Superior temporal gyrus (tissue), 1 donor: ENCODE results near the gene MAP3K7.
A peak's percentile ranks its signal among the peaks of the same experiment; 100 is the strongest.

Source experiments
- DNase-seq: peaks from one replicate; pipeline ENCODE4 v3.0.0-alpha.2; 2016; ENCODE audit errors: extremely low spot score

The MAP3K7 gene

DNA sequence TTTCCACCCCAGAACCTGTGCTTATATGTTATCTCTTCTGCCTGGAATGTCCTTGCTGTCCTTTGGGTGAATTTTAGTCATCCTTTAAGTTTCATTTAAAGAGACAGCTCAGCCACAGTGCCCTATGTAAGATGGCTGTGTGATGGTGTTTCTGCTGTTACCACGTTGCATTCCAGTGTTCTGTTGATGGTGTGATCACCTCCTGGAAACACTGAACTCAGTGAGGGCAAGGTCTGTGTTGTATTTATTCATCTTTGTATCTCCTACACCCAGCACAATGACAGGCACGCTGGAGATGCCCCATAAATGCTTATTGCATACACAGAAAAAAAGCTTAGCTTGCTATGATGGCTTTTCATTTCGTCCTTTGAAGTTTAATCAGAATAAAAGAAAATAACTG is 102.5 kb downstream of the MAP3K7 start:
- DNase-seq: no peak

- DNase-seq: no peak
Measured at GRCh38 chr6:90483956-90484355, 102.9 kb downstream of the MAP3K7 start.

GRCh38 chr6:90483116-90483839 is 103.6 kb downstream of the MAP3K7 start:
- DNase-seq: peak; percentile 60

DNA sequence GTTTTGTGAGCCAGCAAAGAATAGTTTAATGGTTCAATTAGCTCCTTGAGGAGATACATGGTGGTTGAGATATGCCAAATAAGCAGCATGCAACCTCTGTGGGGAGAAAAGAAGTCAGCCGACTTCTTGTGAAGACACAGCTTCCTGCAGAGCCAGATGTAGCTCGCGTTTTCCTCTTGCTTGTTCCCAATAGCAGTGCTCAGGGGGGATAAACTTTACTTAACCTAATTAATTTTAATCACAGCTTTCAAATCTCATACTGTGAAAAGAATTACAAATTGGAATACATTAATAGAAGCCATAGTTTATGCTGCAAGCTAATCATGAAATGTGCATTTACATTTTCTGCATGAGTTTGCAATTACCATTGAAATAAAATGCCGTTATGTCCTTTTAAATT is 106.2 kb downstream of the MAP3K7 start:
- no peak for DNase-seq

- DNase-seq: peak; percentile 24
Measured at GRCh38 chr6:90479603-90479926, 107.3 kb downstream of the MAP3K7 start.

DNA sequence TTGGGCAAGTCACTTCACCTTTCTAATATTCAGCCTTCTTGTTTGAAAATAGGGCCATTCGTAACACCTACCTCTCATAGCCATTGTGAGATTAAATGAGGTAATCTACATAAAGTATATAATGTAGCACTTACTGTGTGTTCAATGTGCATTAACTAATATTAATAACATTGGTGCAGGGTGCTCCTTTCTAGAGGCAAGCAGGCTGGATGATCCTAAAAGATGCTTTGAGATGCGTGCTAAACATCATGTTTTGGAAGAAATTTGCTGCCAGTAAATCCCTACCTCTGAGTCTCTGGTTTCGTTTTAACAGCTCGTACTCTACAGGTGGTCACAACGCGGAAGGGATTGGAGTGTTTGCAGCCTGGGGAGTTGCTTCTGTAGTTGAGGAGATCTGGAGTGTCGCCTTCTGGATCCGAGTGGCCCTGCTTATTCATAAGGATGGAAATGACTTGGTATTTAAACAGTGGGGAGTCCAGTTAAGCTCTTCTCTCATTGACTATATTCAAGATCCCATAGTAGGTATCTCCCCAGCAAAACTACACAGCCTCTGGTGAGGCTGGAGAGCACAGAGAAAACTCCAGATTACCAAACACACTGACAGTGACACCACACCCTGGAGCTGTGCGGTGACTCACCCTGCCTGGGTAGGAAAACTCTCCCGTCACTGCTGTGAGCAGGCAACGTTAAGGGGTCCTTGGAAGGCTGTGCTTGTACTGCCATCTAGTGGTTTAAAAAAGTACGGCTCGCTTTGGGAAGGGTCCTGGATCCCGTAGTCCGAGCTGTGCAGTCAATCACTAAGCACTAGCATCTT is 107.9 kb downstream of the MAP3K7 start:
- peak; percentile 99 for DNase-seq

GRCh38 chr6:90478278-90478677 is 108.6 kb downstream of the MAP3K7 start:
- no peak for DNase-seq

- no peak for DNase-seq
Measured at GRCh38 chr6:90477366-90477765, 109.5 kb downstream of the MAP3K7 start.

- no peak for DNase-seq
Measured at GRCh38 chr6:90472716-90473115, 114.2 kb downstream of the MAP3K7 start.

DNA sequence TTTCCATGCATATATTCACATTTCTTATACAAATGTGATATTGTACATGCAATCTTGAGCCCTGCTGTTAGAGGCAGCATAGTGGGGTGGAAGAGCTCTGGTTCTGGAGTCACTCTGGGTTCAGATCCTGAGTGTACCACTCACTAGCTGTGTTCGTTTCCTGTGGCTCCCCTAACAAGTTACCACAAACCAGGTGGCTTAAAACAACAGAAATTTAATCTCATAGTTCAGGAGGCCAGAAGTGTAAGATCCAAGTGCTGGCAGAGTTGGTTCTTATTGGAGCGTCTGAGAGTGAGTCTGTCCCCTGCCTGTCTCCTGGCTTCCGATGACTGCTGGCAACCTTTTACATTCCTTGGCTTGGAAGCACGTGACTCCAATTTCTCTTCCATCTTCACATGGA is 115.6 kb downstream of the MAP3K7 start:
- no peak for DNase-seq

DNA sequence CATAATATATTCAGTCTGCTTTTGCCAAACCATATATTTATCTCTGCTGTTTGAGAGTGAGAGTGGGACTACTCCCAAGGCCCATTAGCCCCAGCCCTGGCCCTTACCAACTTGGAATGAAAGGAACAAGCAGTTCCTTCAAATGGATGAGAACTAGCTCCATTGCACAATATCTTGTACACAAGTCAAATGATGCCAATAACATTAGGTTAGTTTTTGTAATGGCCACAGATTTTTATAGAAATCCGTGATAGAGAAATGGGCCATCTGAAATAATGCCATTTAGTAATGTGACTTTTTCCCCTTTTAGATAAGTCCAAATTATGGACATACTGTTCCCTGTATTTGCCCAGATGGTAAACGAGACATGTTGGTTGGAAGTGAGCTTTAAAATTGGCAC is 117.0 kb downstream of the MAP3K7 start:
- no peak for DNase-seq

DNA sequence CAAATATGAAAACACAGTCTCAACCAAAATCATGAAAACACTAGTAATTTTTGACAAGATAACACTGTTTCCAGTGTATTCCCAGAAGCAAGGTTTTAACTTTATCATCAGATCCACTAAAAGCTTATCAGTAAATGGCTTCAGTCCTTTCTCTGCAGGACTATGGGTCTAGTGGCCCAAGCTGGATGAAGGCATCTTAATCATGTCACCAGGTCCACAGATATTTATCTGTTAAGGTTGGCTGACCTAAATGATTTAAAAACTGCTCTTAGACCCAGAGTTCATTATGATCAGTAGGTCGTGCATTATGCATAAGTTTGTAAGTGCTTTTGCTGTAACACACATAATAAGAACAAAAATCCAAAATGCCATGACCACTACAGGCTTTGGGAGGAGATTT is 118.0 kb downstream of the MAP3K7 start:
- no peak for DNase-seq

DNA sequence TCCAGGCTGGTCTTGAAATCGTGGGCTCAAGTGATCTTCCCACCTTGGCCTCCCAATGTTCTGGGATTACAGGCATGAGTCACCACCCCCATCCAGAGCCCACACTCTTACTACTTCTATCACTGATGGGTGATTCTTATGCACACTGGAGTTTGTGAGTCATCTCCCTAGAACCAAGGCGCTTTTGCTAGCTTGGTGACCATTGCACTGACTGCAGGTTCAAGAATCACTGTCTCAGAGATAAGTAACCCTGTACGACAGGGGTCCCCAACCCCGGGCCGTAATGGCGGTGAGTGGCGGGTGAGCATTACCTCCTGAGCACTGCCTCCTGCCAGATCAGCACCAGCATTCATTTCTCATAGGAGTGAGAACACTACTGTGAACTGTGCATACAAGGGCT is 118.8 kb downstream of the MAP3K7 start:
- no peak for DNase-seq

- DNase-seq: no peak
Measured at GRCh38 chr6:90467546-90467945, 119.3 kb downstream of the MAP3K7 start.

DNA sequence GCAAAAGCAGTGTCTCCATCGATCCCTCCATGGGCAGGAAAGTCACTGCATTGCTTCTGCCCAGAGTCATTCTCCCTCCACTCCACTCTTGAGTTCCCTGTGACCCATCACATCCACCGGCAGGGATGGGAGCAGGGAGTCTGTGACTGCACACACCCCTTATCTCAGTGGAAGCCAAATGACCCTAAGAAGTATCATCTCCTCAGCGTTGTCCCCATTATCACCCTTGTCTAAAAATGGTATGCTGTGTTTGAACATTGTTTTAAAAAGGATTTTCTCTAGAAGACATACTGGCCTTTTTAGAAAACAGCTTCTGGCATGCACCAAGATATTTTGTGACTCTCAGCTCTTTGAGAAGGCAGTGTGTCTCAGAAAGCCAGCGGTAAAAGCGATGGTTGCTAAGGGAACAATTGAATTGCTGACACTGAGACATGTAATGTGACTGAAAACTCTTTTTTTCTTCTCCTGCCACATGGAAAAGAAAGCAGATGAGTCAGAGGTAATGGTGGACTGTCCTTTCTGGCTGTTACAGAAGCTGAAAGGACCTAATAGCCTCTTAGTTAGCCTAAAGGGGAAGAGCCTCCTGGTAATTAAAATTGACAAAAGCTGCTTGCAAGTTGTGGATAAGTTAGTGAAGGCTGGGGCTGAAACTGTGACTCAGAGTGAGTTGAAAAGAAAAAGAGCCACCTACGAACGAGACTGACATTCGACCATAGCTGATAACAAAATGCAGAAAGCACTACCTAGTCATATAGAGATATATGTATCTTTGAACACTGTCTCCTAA is 120.5 kb downstream of the MAP3K7 start:
- DNase-seq: peak; percentile 51

DNA sequence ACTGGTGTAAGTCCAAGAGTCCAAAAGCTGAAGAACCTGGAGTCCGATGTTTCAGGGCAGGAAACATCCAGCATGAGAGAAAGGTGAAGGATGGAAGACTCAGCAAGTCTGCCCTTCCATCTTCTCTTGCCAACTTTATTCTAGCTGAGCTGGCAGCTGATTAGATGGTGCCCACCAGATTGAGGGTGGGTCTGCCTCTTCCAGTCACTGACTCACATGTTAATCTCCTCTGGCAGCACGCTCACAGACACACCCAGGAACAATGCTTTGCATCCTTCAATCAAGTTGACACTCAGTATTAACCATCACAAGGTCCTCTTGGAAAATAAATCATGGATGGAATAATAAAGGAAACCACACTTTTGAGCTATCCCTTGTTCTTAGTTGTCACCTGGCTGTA is 121.2 kb downstream of the MAP3K7 start:
- DNase-seq: no peak

GRCh38 chr6:90464507-90464906 is 122.4 kb downstream of the MAP3K7 start:
- DNase-seq: no peak

GRCh38 chr6:90463874-90464273 is 123.0 kb downstream of the MAP3K7 start:
- DNase-seq: no peak
